IMR-90 (cell line): ENCODE measurements around the gene CAPN10. TPM values are rescaled to one million over a fixed set of nuclear protein-coding genes. Genes with fewer than 3 reads are reported as not detected.

Source experiments
- ATAC-seq: fragments of 200-7000 bp; cut with Tn5 transposase; 2 replicates; pipeline ENCODE4 v1.9.1; 2020; ENCODE audit warnings: low read depth, mild to moderate bottlenecking, moderate library complexity
- BruUV-seq: library from RNA; stranded (reverse); fragments of 400-500 nt; replicated peaks from 2 replicates; lab custom pipeline; 2021; lab: Mats Ljungman, UMichigan
- CTCF ChIA-PET: fragments of 300-600 bp; formaldehyde crosslinking; extraction: SDS; loops from one replicate; lab custom pipeline; 2021; ENCODE audit warnings: antibody characterized with exemption; lab: Yijun Ruan, JAX
- POLR2A ChIA-PET: fragments of 300-600 bp; sonication (Branson Sonifier 250); formaldehyde crosslinking; loops from one replicate; lab custom pipeline; 2022; ENCODE audit warnings: antibody characterized with exemption; ENCODE audit not compliant: unreplicated experiment; lab: Charles Lee
- DNase-seq: peaks from one replicate; pipeline ENCODE4 v3.0.0; 2013
- H2AFZ ChIP-seq: replicated peaks from 2 replicates; pipeline ENCODE3; 2013; ENCODE audit warnings: low read length, mild to moderate bottlenecking; ENCODE audit not compliant: poor library complexity
- H2AK5ac ChIP-seq: 2 replicates; pipeline ENCODE4 v1.6.1; 2013; ENCODE audit warnings: low read depth, low read length, inconsistent platforms
- H2AK9ac ChIP-seq: replicated peaks from 2 replicates; pipeline ENCODE3; 2013; ENCODE audit warnings: mild to moderate bottlenecking, low read depth, low read length, moderate library complexity; ENCODE audit not compliant: poor library complexity
- H2BK120ac ChIP-seq: 2 replicates; pipeline ENCODE4 v1.6.1; 2013; ENCODE audit warnings: low read depth, low read length, inconsistent platforms
- H2BK15ac ChIP-seq: 3 replicates; pipeline ENCODE4 v1.6.1; 2013; ENCODE audit warnings: low read depth, low read length, inconsistent platforms
- H2BK20ac ChIP-seq: 2 replicates; pipeline ENCODE4 v1.6.1; 2013; ENCODE audit warnings: low read depth, mild to moderate bottlenecking, inconsistent platforms, low read length, moderate library complexity
- H2BK5ac ChIP-seq: 2 replicates; pipeline ENCODE4 v1.6.1; 2013; ENCODE audit warnings: mild to moderate bottlenecking, low read depth, low read length, inconsistent platforms; ENCODE audit not compliant: poor library complexity, severe bottlenecking
- H3K14ac ChIP-seq: replicated peaks from 2 replicates; pipeline ENCODE4 v1.6.1; 2013; ENCODE audit warnings: low read depth, low read length, inconsistent platforms
- H3K18ac ChIP-seq: 2 replicates; pipeline ENCODE4 v1.6.1; 2013; ENCODE audit warnings: low read depth, low read length, control low read depth
- H3K23ac ChIP-seq: 2 replicates; pipeline ENCODE4 v1.6.1; 2013; ENCODE audit warnings: low read depth, low read length, inconsistent platforms
- H3K27ac ChIP-seq: 2 replicates; pipeline ENCODE4 v1.5.1; 2013; ENCODE audit warnings: mild to moderate bottlenecking, control low read depth, low read length; ENCODE audit not compliant: insufficient read depth
- H3K27me3 ChIP-seq: 2 replicates; pipeline ENCODE4 v1.6.1; 2013; ENCODE audit warnings: low read length; ENCODE audit not compliant: control insufficient read depth, insufficient read depth
- H3K36me3 ChIP-seq: 2 replicates; pipeline ENCODE4 v1.6.1; 2013; ENCODE audit warnings: low read length, mixed read lengths; ENCODE audit not compliant: control insufficient read depth, insufficient read depth
- H3K4ac ChIP-seq: 2 replicates; pipeline ENCODE4 v1.6.1; 2013; ENCODE audit warnings: low read depth, low read length, inconsistent platforms
- H3K4me1 ChIP-seq: 2 replicates; pipeline ENCODE4 v1.6.1; 2013; ENCODE audit warnings: low read length, mixed read lengths; ENCODE audit not compliant: control insufficient read depth, insufficient read depth
- H3K4me2 ChIP-seq: 2 replicates; pipeline ENCODE4 v1.6.1; 2013; ENCODE audit warnings: low read depth, mild to moderate bottlenecking, control low read depth, low read length, moderate library complexity
- H3K4me3 ChIP-seq: 2 replicates; pipeline ENCODE4 v1.5.1; 2013; ENCODE audit warnings: low read depth, mild to moderate bottlenecking, control low read depth, low read length, moderate library complexity; ENCODE audit not compliant: insufficient read depth
- H3K56ac ChIP-seq: 2 replicates; pipeline ENCODE4 v1.6.1; 2013; ENCODE audit warnings: low read length, inconsistent platforms; ENCODE audit not compliant: insufficient read depth; ENCODE audit errors: extremely low read depth
- H3K79me1 ChIP-seq, 2 experiments: 2 replicates each; pipeline ENCODE4 v1.6.1; 2013; ENCODE audit warnings: low read length in 2 of 2, inconsistent platforms in 1 of 2, low read depth in 1 of 2
- H3K9ac ChIP-seq: 2 replicates; pipeline ENCODE4 v1.6.1; 2013; ENCODE audit warnings: low read depth, low read length, control low read depth
- H3K9me1 ChIP-seq: 2 replicates; pipeline ENCODE4 v1.6.1; 2013; ENCODE audit warnings: low read length, inconsistent platforms; ENCODE audit not compliant: insufficient read depth
- H3K9me3 ChIP-seq: 2 replicates; pipeline ENCODE4 v1.6.1; 2013; ENCODE audit warnings: low read length; ENCODE audit not compliant: control insufficient read depth, insufficient read depth
- H4K20me1 ChIP-seq: 2 replicates; pipeline ENCODE4 v1.6.1; 2013; ENCODE audit warnings: low read length, inconsistent platforms; ENCODE audit not compliant: insufficient read depth
- H4K5ac ChIP-seq: 2 replicates; pipeline ENCODE4 v1.6.1; 2013; ENCODE audit warnings: mild to moderate bottlenecking, low read depth, low read length, control low read depth
- H4K8ac ChIP-seq, 2 experiments: 2 replicates each; pipeline ENCODE4 v1.6.1; 2013; ENCODE audit warnings: low read depth in 2 of 2, low read length in 2 of 2, control low read depth in 1 of 2, inconsistent platforms in 1 of 2
- H4K91ac ChIP-seq: 2 replicates; pipeline ENCODE4 v1.6.1; 2013; ENCODE audit warnings: low read depth, low read length, inconsistent platforms; ENCODE audit not compliant: insufficient read depth
- BHLHE40 ChIP-seq: fragments of 150-350 bp; IDR thresholded peaks from 2 replicates; pipeline ENCODE4 v1.6.1; 2016; ENCODE audit warnings: mild to moderate bottlenecking, low read depth, low read length
- CEBPB ChIP-seq: IDR thresholded peaks from 2 replicates; pipeline ENCODE4 v1.6.1; 2012; ENCODE audit warnings: low read depth, low read length, improper control_type of control experiment
- CHD1 ChIP-seq: IDR thresholded peaks from 2 replicates; pipeline ENCODE4 v1.6.1; 2012; ENCODE audit warnings: low read depth, low read length, improper control_type of control experiment
- FOS ChIP-seq: fragments of 150-350 bp; IDR thresholded peaks from 2 replicates; pipeline ENCODE4 v1.6.1; 2016; ENCODE audit warnings: low read depth, low read length
- MAFK ChIP-seq: IDR thresholded peaks from 2 replicates; pipeline ENCODE4 v1.6.1; 2012; ENCODE audit warnings: low read depth, low read length, improper control_type of control experiment
- MAZ ChIP-seq: IDR thresholded peaks from 2 replicates; pipeline ENCODE4 v1.6.1; 2012; ENCODE audit warnings: low read depth, mild to moderate bottlenecking, low read length, improper control_type of control experiment, moderate library complexity, borderline replicate concordance
- MXI1 ChIP-seq: IDR thresholded peaks from 2 replicates; pipeline ENCODE4 v1.6.1; 2012; ENCODE audit warnings: low read depth, mild to moderate bottlenecking, low read length, moderate library complexity, borderline replicate concordance
- POLR2A ChIP-seq: IDR thresholded peaks from 2 replicates; pipeline ENCODE4 v1.6.1; 2012; ENCODE audit warnings: mild to moderate bottlenecking, low read depth, low read length
- RFX5 ChIP-seq: IDR thresholded peaks from 2 replicates; pipeline ENCODE4 v1.8.0; 2012; ENCODE audit warnings: low read depth, mild to moderate bottlenecking, low read length, moderate library complexity
- SMC3 ChIP-seq: fragments of 150-350 bp; IDR thresholded peaks from 2 replicates; pipeline ENCODE4 v1.6.1; 2016; ENCODE audit warnings: low read depth, mild to moderate bottlenecking, antibody characterized with exemption, low read length, moderate library complexity
- USF2 ChIP-seq: fragments of 150-350 bp; IDR thresholded peaks from 2 replicates; pipeline ENCODE4 v1.6.1; 2017; ENCODE audit warnings: mild to moderate bottlenecking, antibody characterized with exemption, low read length, low read depth
- WGBS, 2 experiments: methylation state at CpG; one replicate each; pipeline versions ENCODE4 v1.1.5 to v1.1.7; 2013; ENCODE audit warnings: missing lambda C conversion rate in 2 of 2; ENCODE audit not compliant: insufficient read length in 1 of 2; ENCODE audit errors: extremely low coverage in 2 of 2; 5-methylcytosine and 5-hydroxymethylcytosine counted together
- dilution Hi-C: fragments of 300-500 bp; cut with HindIII; formaldehyde crosslinking; loops from one replicate; pipeline ENCODE4 v1.14.3; 2018; ENCODE audit warnings: low sequenced_read_pairs; ENCODE audit not compliant: unreplicated experiment
- in situ Hi-C: fragments of 300-500 bp; cut with MboI; formaldehyde crosslinking; loops from 3 replicates; pipeline ENCODE4 v1.14.3; 2019; ENCODE audit warnings: low sequenced_read_pairs, inconsistent platforms, mixed read lengths
- intact Hi-C: fragments of 100-400 bp; cut with micrococcal nuclease; formaldehyde crosslinking; loops from 2 replicates; pipeline ENCODE4 v1.10.0; 2022
- polyA plus RNA-seq, 3 experiments: library from polyadenylated mRNA; depleted of rRNA; stranded (reverse); fragments of >200 nt; gene quantifications; 2 replicates each; pipeline ENCODE4 v1.2.3, GENCODE V29; 2012; ENCODE audit warnings: low replicate concordance in 1 of 3
- total RNA-seq: library from RNA; depleted of rRNA; stranded (reverse); fragments of >200 nt; gene quantifications from 2 replicates; pipeline ENCODE4 v1.2.3, GENCODE V29; 2012

CAPN10 gene
- total and polyA plus RNA-seq, 2 of the 4 experiments (the other 2 are of a cell fraction), result 6.3 to 20.9 TPM

- Histone ChIP-seq H2AK9ac (no peak overlapping the region), H3K27me3 (no peaks in the 10 kb centered on the region), H3K23ac (no peak overlapping the region), H3K9me1 (no peaks in the 10 kb centered on the region), H2AK5ac (no peak overlapping the region), H2BK5ac (no peak overlapping the region), H3K14ac (no peak overlapping the region), H3K4me3 (no peak overlapping the region), H4K5ac (no peak overlapping the region), H3K36me3 (no peaks in the 10 kb centered on the region), H3K18ac (no peak overlapping the region), H2BK120ac (no peak overlapping the region), H3K79me1 (no peaks in the 10 kb centered on the region), H3K9me3 (no peaks in the 10 kb centered on the region; the same call in 1 of the 2 replicates), H3K9ac (no peak overlapping the region), H3K27ac (no peak overlapping the region), H4K8ac (no peak overlapping the region), H3K4ac (no peak overlapping the region), H4K91ac (no peak overlapping the region), H3K4me2 (no peak overlapping the region), H2AFZ (no peak overlapping the region), H2BK15ac (no peak overlapping the region), H3K4me1 (peaks cover 2% of the 10 kb centered on the region; the same call in 1 of the 2 replicates), H4K20me1 (no peaks in the 10 kb centered on the region), H2BK20ac (no peak overlapping the region), H3K56ac (no peak overlapping the region)
- BruUV-seq, result no TSS peak
- CTCF ChIA-PET, result no interaction called here
- dilution Hi-C loops, result no loop called here
- 29% methylated on average over 8 of the region's 37 CpGs; no CpG with 5 or more reads in 1 of the 2 experiments for WGBS, 2 experiments
- intact Hi-C loops, result no loop called here
- in situ Hi-C loops, result no loop called here
- DNase-seq (no peak), ATAC-seq (peak; percentile 48)
- no peak for TF ChIP-seq BHLHE40
- no peak for TF ChIP-seq MXI1
- TF ChIP-seq RFX5, result no peak
- no peak for TF ChIP-seq MAZ
- no peak for TF ChIP-seq MAFK
- TF ChIP-seq SMC3, result no peak
- TF ChIP-seq POLR2A, result no peak
- TF ChIP-seq FOS, result no peak
- TF ChIP-seq CHD1, result no peak
- TF ChIP-seq USF2, result no peak
- no peak for TF ChIP-seq CEBPB
- POLR2A ChIA-PET, result no interaction called here
Observed at GRCh38 chr2:240622531-240623235, 36.1 kb downstream of the CAPN10 start.
